Small intestine (tissue), 7 donors: Measurements from ENCODE around the gene THRSP. TPM values are rescaled to one million over a fixed set of nuclear protein-coding genes. Genes with fewer than 3 reads are reported as not detected.

Experiments
- DNase-seq, 2 donors: peaks; one replicate each; pipeline versions ENCODE4 v3.0.0 to v3.0.0-alpha.2; 2013
- FAIRE-seq: peaks from 2 replicates; lab custom pipeline; 2012; peaks lifted over from hg19 to GRCh38; lab: Jason Lieb, UNC
- H3K27ac ChIP-seq, 3 donors: one replicate each; pipeline ENCODE4 v1.5.1; 2013; ENCODE audit warnings: low read length in 2 of 3, mild to moderate bottlenecking in 2 of 3, control low read depth in 1 of 3, inconsistent platforms in 1 of 3, low read depth in 1 of 3, moderate library complexity in 1 of 3
- H3K27me3 ChIP-seq, 3 donors: one replicate each; pipeline ENCODE4 v1.6.1; 2013; ENCODE audit warnings: low read length in 3 of 3, inconsistent platforms in 1 of 3; ENCODE audit not compliant: control insufficient read depth in 3 of 3, insufficient read depth in 3 of 3
- H3K36me3 ChIP-seq, 3 donors: one replicate each; pipeline ENCODE4 v1.6.1; 2013; ENCODE audit warnings: low read length in 3 of 3, inconsistent platforms in 1 of 3, low read depth in 1 of 3, mild to moderate bottlenecking in 1 of 3, moderate library complexity in 1 of 3; ENCODE audit not compliant: control insufficient read depth in 3 of 3, insufficient read depth in 2 of 3
- H3K4me1 ChIP-seq, 3 donors: one replicate each; pipeline ENCODE4 v1.6.1; 2013; ENCODE audit warnings: low read length in 2 of 3, inconsistent platforms in 1 of 3, low read depth in 1 of 3, mild to moderate bottlenecking in 1 of 3, moderate library complexity in 1 of 3; ENCODE audit not compliant: control insufficient read depth in 3 of 3, insufficient read depth in 2 of 3
- H3K4me3 ChIP-seq, 3 donors: one replicate each; pipeline ENCODE4 v1.5.1; 2013; ENCODE audit warnings: low read length in 3 of 3, control low read depth in 1 of 3, inconsistent platforms in 1 of 3, low read depth in 1 of 3, mild to moderate bottlenecking in 1 of 3, moderate library complexity in 1 of 3
- H3K9me3 ChIP-seq, 2 donors: one replicate each; pipeline ENCODE4 v1.6.1; 2013; ENCODE audit warnings: low read depth in 1 of 2, low read length in 1 of 2; ENCODE audit not compliant: control insufficient read depth in 2 of 2, insufficient read depth in 1 of 2
- WGBS, 3 donors: extraction: QIAGEN DNeasy Blood & Tissue Kit; methylation state at CpG; one replicate each; pipeline ENCODE4 v1.1.7; 2013; 5-methylcytosine and 5-hydroxymethylcytosine counted together
- polyA plus RNA-seq, 4 donors: library from polyadenylated mRNA; stranded (reverse) in 3 of 4; unstranded in 1 of 4; fragments of 200-250 nt in 3 of 4; fragments of 120-200 nt in 1 of 4; gene quantifications; one replicate each; pipeline versions ENCODE4 v1.2.1 to v1.2.3, GENCODE V29; 2013
- donor health status: healthy with polysubstance abuse.
- donor health status: control.
- donor health status: control.
- donor health status: Bipolar disorder and iron deficiency.
- donor health status: healthy.

Gene THRSP
- polyA plus RNA-seq, 4 donors: 0.09 to 17.5 (median 0.54) TPM; not detected in 1

GRCh38 chr11:78034623-78035022 is 29.0 kb upstream of the THRSP start:
- no peak for FAIRE-seq
- Histone ChIP-seq H3K27me3 (no peaks in the 10 kb centered on the region), H3K36me3 (no peaks in the 10 kb centered on the region), H3K9me3 (no peaks in the 10 kb centered on the region), H3K4me3 (no peak overlapping the region), H3K27ac (no peak overlapping the region), H3K4me1 (peaks cover 3 to 8% (median 5%) of the 10 kb centered on the region in 3 donors)
- WGBS, 3 donors: 66 to 81% (median 79%) methylated on average over 10 of the region's 10 CpGs
- DNase-seq: no peak

GRCh38 chr11:78036313-78036712 is 27.3 kb upstream of the THRSP start:
- Histone ChIP-seq H3K27me3 (no peaks in the 10 kb centered on the region), H3K27ac (no peak overlapping the region), H3K9me3 (no peaks in the 10 kb centered on the region), H3K36me3 (no peaks in the 10 kb centered on the region), H3K4me1 (peaks cover 2 to 7% (median 3%) of the 10 kb centered on the region in 3 donors), H3K4me3 (no peak overlapping the region)
- DNase-seq: no peak
- no peak for FAIRE-seq
- WGBS, 3 donors: 85 to 94% (median 90%) methylated on average over 3 of the region's 3 CpGs

GRCh38 chr11:78037056-78037455 is 26.6 kb upstream of the THRSP start:
- FAIRE-seq: no peak
- 4 to 58% (median 23%) methylated on average over 2 to 3 of the region's 3 CpGs for WGBS, 3 donors
- peak in 1 of 2 donors; percentile 58 for DNase-seq

GRCh38 chr11:78037825-78038620 is 25.6 kb upstream of the THRSP start:
- no peak for FAIRE-seq
- no peaks in the 10 kb centered on the region for H3K36me3 ChIP-seq
- peak overlapping the region in 1 of 3 donors; percentile 6 for H3K27ac ChIP-seq
- no peaks in the 10 kb centered on the region for H3K9me3 ChIP-seq
- no peak overlapping the region for H3K4me3 ChIP-seq
- H3K27me3 ChIP-seq: no peaks in the 10 kb centered on the region
- no peak for DNase-seq
- WGBS, 3 donors: 80 to 87% (median 81%) methylated on average over 9 of the region's 9 CpGs
- peaks cover 2 to 4% (median 3%) of the 10 kb centered on the region in 3 donors for H3K4me1 ChIP-seq

More at GRCh38 chr11:78037056-78037455, 26.6 kb upstream of the THRSP start:
- no peaks in the 10 kb centered on the region for H3K36me3 ChIP-seq
- H3K27ac ChIP-seq: no peak overlapping the region
- no peak overlapping the region for H3K4me3 ChIP-seq
- peaks cover 2 to 4% (median 3%) of the 10 kb centered on the region in 3 donors for H3K4me1 ChIP-seq
- H3K9me3 ChIP-seq: no peaks in the 10 kb centered on the region
- no peaks in the 10 kb centered on the region for H3K27me3 ChIP-seq

- Histone ChIP-seq H3K36me3 (no peaks in the 10 kb centered on the region), H3K4me3 (no peak overlapping the region), H3K27me3 (no peaks in the 10 kb centered on the region), H3K27ac (peak overlapping the region in 1 of 3 donors; percentile 8), H3K9me3 (no peaks in the 10 kb centered on the region), H3K4me1 (peaks cover 2 to 4% (median 3%) of the 10 kb centered on the region in 3 donors)
- 26 to 64% (median 40%) methylated on average over 8 of the region's 8 CpGs for WGBS, 3 donors
- DNase-seq: peak in 1 of 2 donors; percentile 38
- no peak for FAIRE-seq
These were observed 24.9 kb upstream of the THRSP start for GRCh38 chr11:78038697-78039313.

- H3K4me1 ChIP-seq: peaks cover 2 to 7% (median 3%) of the 10 kb centered on the region in 3 donors
- peak overlapping the region in 1 of 3 donors; percentile 29 for H3K27ac ChIP-seq
- FAIRE-seq: no peak
- peaks cover 0 to under 1% of the 10 kb centered on the region in 2 donors for H3K9me3 ChIP-seq
- H3K4me3 ChIP-seq: no peak overlapping the region
- no peaks in the 10 kb centered on the region for H3K36me3 ChIP-seq
- WGBS, 3 donors: 61 to 74% (median 73%) methylated on average over 4 of the region's 4 CpGs
- DNase-seq: no peak
- no peaks in the 10 kb centered on the region for H3K27me3 ChIP-seq
These were observed 24.2 kb upstream of the THRSP start for GRCh38 chr11:78039391-78039918.

- Histone ChIP-seq H3K4me3 (no peak overlapping the region), H3K4me1 (peaks cover 2 to 7% (median 3%) of the 10 kb centered on the region in 3 donors), H3K36me3 (no peaks in the 10 kb centered on the region), H3K9me3 (peaks cover 0 to 7% of the 10 kb centered on the region in 2 donors), H3K27me3 (no peaks in the 10 kb centered on the region), H3K27ac (peak overlapping the region in 2 of 3 donors; percentile 6 to 83)
- FAIRE-seq (no peak), DNase-seq (peak; percentile 69 to 73)
- WGBS, 3 donors: 19 to 20% (median 20%) methylated on average over 7 of the region's 7 CpGs
These were observed 23.6 kb upstream of the THRSP start for GRCh38 chr11:78039919-78040671.
